BE2C (cell line): ENCODE results near the gene EPHB2.

Experiments
- DNase-seq: peaks from one replicate; pipeline ENCODE4 v3.0.0-alpha.2; 2020
- H3K27me3 ChIP-seq: fragments of 250-450 bp; sonication (Bioruptor Pico); 2 replicates; pipeline ENCODE4 v1.5.1; 2020; ENCODE audit warnings: mild to moderate bottlenecking
- H3K36me3 ChIP-seq: fragments of 250-450 bp; sonication (Bioruptor Pico); 2 replicates; pipeline ENCODE4 v1.5.1; 2020; ENCODE audit warnings: mild to moderate bottlenecking
- H3K4me1 ChIP-seq: fragments of 250-450 bp; sonication (Bioruptor Pico); 2 replicates; pipeline ENCODE4 v1.5.1; 2020
- H3K4me3 ChIP-seq: 2 replicates; pipeline ENCODE4 v1.5.1; 2011; ENCODE audit warnings: low read depth, low read length
- H3K9me3 ChIP-seq: fragments of 250-450 bp; sonication (Bioruptor Pico); 2 replicates; pipeline ENCODE4 v1.5.1; 2020
- TF ChIP-seq, protein P1 (sequence below): IDR thresholded peaks from 2 replicates; pipeline ENCODE4 v1.5.1; 2012; ENCODE audit warnings: mild to moderate bottlenecking, low read depth, low read length

EPHB2 gene

DNA sequence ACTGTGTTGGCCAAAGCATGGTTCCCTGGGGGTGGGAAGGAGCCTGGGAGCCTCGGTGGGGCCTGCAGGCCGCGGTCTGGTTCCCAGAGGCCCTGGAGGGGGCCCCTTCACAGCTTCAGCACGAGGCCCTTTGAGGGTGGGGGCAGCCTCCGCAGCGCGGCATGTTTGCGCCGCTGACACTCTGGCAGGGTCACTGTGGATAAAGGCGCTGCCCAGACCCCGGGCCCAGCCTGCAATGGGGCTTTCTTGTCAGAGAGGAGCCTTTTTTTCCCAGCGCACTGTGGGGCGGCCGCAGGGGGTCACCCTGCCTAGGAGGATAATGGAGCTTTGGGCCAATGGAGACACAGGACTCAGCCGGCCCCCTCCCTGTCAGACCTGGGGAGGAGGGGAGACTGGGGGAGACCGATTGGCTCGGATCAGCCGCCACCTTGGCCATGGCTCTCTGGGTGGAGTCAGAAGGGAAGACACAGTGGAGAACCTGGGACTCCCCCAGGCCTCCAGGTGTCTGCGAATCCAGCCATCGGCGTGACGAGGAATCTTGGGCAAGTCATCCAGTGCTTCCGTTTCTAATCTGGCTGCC, 26.0 kb downstream of the EPHB2 start:
- Histone ChIP-seq H3K36me3 (no peaks in the 10 kb centered on the region), H3K27me3 (no peaks in the 10 kb centered on the region), H3K4me1 (no peaks in the 10 kb centered on the region), H3K9me3 (no peaks in the 10 kb centered on the region), H3K4me3 (no peak overlapping the region)
- DNase-seq, result no peak
- TF ChIP-seq, protein P1, sequence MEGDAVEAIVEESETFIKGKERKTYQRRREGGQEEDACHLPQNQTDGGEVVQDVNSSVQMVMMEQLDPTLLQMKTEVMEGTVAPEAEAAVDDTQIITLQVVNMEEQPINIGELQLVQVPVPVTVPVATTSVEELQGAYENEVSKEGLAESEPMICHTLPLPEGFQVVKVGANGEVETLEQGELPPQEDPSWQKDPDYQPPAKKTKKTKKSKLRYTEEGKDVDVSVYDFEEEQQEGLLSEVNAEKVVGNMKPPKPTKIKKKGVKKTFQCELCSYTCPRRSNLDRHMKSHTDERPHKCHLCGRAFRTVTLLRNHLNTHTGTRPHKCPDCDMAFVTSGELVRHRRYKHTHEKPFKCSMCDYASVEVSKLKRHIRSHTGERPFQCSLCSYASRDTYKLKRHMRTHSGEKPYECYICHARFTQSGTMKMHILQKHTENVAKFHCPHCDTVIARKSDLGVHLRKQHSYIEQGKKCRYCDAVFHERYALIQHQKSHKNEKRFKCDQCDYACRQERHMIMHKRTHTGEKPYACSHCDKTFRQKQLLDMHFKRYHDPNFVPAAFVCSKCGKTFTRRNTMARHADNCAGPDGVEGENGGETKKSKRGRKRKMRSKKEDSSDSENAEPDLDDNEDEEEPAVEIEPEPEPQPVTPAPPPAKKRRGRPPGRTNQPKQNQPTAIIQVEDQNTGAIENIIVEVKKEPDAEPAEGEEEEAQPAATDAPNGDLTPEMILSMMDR, result no peak

DNA sequence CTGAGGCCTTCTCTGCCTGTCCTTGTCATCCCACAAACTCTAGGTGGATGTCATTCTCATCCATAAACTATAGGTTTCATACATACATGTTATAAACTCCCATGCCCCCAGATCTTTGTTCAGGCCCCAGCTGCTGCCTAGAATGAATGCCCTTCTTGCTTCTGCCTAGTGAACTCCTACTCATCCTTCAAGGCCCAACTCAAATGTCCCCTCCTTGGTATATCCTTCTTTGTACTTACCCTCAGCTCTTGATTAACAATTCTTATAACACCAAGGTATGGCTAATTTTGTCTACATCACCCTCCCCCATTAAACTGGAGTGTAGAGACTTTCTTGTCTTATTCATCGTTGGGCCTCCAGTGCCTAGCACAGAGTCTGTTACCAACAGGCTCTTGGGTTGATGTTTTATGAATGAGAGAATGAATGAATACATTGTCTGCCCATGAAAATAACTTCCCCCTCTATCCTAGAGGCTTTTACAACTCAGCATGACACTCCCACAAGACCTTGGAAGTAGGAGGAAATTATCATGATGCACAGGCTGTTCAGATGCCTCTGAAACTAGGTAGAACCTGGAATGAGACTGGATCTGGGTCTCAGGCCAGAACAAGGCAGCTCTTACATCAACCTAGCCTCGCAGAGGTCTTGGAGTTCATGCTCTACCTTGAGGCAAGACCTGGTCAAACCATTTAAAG, 26.9 kb downstream of the EPHB2 start:
- H3K4me1 ChIP-seq, result no peaks in the 10 kb centered on the region
- no peak for DNase-seq
- no peaks in the 10 kb centered on the region for H3K36me3 ChIP-seq
- no peak overlapping the region for H3K4me3 ChIP-seq
- no peaks in the 10 kb centered on the region for H3K9me3 ChIP-seq
- TF ChIP-seq, protein P1, result no peak
- H3K27me3 ChIP-seq, result no peaks in the 10 kb centered on the region

DNA sequence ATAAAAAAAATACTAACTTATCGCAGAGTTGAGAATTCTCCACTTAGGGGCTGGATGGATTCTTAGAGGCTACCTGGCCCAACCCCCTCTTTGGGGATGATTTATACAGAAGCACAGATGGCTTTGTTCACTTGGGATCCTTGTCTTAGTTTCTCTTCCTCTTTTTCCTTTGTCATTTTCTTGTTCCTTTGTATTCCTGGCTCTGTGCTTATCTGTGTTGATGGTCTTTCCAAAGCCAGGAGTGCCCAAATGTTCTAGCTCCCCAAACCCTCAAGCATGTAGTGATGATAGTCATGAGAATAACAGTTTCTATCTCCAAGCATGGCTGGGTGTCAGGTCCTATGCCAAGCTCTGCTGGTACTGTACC, 27.4 kb downstream of the EPHB2 start:
- no peak for DNase-seq

DNA sequence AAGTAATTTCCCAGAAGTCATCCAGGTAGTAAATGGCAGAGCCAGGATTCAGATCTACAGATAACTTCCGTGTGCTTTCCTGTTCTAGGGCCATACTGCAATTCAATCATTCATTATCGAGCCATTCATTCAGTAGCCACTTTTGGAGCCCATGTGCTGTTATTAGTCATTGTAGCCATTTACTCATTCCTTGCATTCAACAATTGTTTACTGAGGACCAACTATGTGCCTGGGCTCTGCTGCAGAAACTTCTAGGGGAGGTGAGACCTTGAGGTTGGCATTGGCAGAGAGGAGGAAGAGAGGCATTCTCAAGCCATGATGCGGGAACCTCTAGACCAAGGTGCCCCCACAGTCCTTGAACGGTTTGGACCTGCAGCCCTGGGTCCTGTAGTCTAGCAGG, 27.9 kb downstream of the EPHB2 start:
- Histone ChIP-seq H3K36me3 (no peaks in the 10 kb centered on the region), H3K4me1 (no peaks in the 10 kb centered on the region), H3K4me3 (no peak overlapping the region), H3K27me3 (no peaks in the 10 kb centered on the region), H3K9me3 (no peaks in the 10 kb centered on the region)
- DNase-seq, result no peak
- TF ChIP-seq, protein P1, result no peak

More for the DNA sequence above, 27.4 kb downstream of the EPHB2 start:
- Histone ChIP-seq H3K36me3 (no peaks in the 10 kb centered on the region), H3K4me1 (no peaks in the 10 kb centered on the region), H3K9me3 (no peaks in the 10 kb centered on the region), H3K27me3 (no peaks in the 10 kb centered on the region), H3K4me3 (no peak overlapping the region)
- TF ChIP-seq, protein P1, result no peak

DNA sequence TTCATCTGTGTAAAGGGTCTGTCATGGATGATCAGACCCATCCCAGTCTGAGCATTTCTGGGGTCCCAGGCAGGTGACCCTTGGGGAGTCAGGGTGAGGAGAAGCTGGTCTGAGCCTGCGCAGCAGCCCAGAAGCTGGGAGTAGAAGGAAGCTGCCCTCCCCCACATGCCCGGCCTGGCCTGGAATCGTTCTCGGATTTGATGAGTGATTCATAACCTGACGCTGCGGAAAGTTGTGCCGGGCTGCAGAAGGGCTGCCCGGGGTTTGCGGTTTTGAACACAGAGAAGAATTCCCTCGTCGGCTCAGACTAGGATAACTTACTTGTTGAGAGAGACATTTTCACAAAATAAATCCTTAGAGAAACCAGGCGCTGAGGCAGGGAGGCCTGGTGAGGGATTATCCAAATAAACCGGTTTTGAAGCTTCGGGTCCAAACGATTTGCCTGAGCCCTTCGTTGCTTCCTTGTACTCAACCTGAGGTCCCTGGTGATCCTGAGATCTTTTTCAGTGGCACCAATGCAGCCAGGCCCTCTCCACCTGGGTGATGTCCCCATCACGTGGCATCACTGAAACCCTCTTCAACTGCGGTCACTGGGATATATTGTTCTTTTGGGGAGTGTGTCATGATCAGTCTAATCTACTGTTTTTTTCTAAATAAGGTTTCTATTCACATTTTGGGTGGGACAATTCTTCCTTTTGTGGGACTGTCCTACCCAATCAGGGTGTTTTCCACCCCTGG, 29.2 kb downstream of the EPHB2 start:
- Histone ChIP-seq H3K9me3 (no peaks in the 10 kb centered on the region), H3K27me3 (no peaks in the 10 kb centered on the region), H3K4me1 (no peaks in the 10 kb centered on the region), H3K36me3 (no peaks in the 10 kb centered on the region), H3K4me3 (no peak overlapping the region)
- TF ChIP-seq, protein P1, result no peak
- no peak for DNase-seq

DNA sequence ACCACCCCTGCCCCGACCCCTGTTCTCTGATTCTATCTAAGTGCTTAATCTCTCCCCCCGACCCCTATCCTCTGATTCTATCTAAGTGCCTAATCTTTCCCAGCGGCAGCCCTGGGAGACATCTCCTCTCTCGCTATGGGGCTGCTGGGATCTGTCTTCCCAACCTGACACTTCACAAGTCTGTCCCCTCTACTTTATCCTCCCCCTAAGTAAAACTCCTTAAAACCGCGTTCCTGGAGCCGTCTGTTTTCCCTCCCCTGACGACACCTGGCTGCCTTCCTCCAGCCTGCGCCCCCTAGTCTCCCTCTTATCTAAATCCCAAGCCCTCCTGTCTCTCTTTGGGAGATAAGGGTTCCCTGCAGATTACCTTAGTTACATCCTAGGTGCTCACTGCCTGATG, 30.5 kb downstream of the EPHB2 start:
- TF ChIP-seq, protein P1, result no peak
- DNase-seq, result no peak
- H3K4me1 ChIP-seq, result no peaks in the 10 kb centered on the region; the same call in 1 of the 2 replicates
- no peaks in the 10 kb centered on the region for H3K36me3 ChIP-seq
- no peaks in the 10 kb centered on the region for H3K9me3 ChIP-seq
- H3K4me3 ChIP-seq, result no peak overlapping the region
- no peaks in the 10 kb centered on the region for H3K27me3 ChIP-seq
